GM23338 (cell line): Measurements from ENCODE around the gene UGT1A7.

Experiments
- CREB1 ChIP-seq: fragments of 250-450 bp; sonication (Bioruptor Pico); IDR thresholded peaks from 2 replicates; pipeline ENCODE4 v1.5.0; 2020; ENCODE audit warnings: low read depth, mild to moderate bottlenecking, moderate library complexity
- CTCF ChIP-seq, 2 experiments: fragments of 200-600 bp in 1 of 2; sonication (generic) in 1 of 2; conservative IDR thresholded peaks; 2 replicates each; pipeline versions ENCODE4 v1.5.1 to v1.6.1; 2016 to 2017; ENCODE audit warnings: antibody characterized with exemption in 2 of 2, low read depth in 2 of 2, mild to moderate bottlenecking in 2 of 2, moderate library complexity in 1 of 2
- ETS1 ChIP-seq: IDR thresholded peaks from 2 replicates; pipeline ENCODE4 v1.6.1; 2016; ENCODE audit warnings: antibody characterized with exemption
- EZH2 ChIP-seq: fragments of 200-600 bp; sonication (generic); IDR thresholded peaks from one replicate; pipeline ENCODE4 v1.8.0; 2017; ENCODE audit warnings: antibody characterized with exemption, mild to moderate bottlenecking, low read depth; ENCODE audit not compliant: unreplicated experiment
- EZH2phosphoT487 ChIP-seq: fragments of 200-600 bp; sonication (generic); IDR thresholded peaks from one replicate; pipeline ENCODE4 v1.8.1; 2018; ENCODE audit warnings: antibody characterized with exemption; ENCODE audit not compliant: unreplicated experiment
- JUNB ChIP-seq: IDR thresholded peaks from one replicate; pipeline ENCODE4 v1.6.1; 2016; ENCODE audit warnings: antibody characterized with exemption; ENCODE audit not compliant: unreplicated experiment
- POLR2AphosphoS5 ChIP-seq: IDR thresholded peaks from 2 replicates; pipeline ENCODE4 v1.6.1; 2016; ENCODE audit warnings: antibody characterized with exemption, low read depth
- REST ChIP-seq: IDR thresholded peaks from one replicate; pipeline ENCODE4 v1.6.1; 2018; ENCODE audit warnings: antibody characterized with exemption; ENCODE audit not compliant: unreplicated experiment
- ZNF462 ChIP-seq: fragments of 250-450 bp; sonication (Bioruptor Pico); IDR thresholded peaks from 2 replicates; pipeline ENCODE4 v1.5.0; 2020; ENCODE audit warnings: mild to moderate bottlenecking, moderate library complexity

GRCh38 chr2:233650981-233651380, 30.7 kb upstream of the UGT1A7 start:
- TF ChIP-seq EZH2 (no peak), CTCF (conservative IDR thresholded peaks at IDR 0.05; ENCODE audit: low read depth in 2 of 2) (no peak), ZNF462 (CRISPR knock-in tag) (no peak), ETS1 (no peak), EZH2phosphoT487 (no peak), POLR2AphosphoS5 (no peak), CREB1 (no peak), REST (no peak), JUNB (no peak)
